Measurements from ENCODE around the gene TAMALIN.

Gene TAMALIN

DNA sequence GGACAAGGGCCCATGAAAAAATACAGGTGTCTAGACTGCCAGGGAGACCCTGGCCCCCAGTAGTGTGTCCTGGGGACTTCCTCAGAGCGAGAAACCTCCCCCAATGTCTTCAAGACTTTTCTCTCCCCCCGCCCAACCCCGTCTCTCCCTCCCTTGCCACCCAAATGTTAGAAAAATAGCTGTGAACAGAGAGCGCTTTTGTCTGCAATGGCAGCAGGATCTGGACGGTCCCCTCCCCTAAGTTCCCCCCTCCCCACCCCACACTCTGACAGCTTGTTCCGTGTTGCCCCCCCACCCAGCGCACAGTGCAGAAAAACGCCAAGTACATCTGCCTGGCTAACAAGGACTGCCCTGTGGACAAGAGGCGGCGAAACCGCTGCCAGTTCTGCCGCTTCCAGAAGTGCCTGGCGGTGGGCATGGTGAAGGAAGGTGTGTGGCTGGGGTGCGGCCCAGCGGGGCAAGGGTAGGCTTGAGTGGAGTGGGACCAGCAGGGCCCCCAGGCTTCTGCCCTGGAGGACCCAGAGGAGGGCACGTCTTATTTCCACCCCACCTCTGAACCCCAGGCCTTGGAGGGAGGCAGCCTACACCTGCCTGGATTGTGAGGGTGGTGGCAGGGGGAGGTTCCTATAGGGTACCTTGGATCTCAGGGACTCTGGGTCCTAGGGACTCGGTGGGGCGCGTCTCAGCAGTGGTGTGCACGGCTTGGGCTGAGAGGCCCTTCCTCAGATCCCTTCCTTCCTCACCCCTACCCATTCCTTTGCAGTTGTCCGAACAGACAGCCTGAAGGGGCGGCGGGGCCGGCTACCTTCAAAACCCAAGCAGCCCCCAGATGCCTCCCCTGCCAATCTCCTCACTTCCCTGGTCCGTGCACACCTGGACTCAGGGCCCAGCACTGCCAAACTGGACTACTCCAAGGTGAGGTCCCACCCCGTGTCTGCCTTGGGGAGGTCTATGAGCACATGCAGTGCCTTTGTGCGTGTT lies 49.3 kb downstream of the TAMALIN start:
- no peak for DNase-seq

DNA sequence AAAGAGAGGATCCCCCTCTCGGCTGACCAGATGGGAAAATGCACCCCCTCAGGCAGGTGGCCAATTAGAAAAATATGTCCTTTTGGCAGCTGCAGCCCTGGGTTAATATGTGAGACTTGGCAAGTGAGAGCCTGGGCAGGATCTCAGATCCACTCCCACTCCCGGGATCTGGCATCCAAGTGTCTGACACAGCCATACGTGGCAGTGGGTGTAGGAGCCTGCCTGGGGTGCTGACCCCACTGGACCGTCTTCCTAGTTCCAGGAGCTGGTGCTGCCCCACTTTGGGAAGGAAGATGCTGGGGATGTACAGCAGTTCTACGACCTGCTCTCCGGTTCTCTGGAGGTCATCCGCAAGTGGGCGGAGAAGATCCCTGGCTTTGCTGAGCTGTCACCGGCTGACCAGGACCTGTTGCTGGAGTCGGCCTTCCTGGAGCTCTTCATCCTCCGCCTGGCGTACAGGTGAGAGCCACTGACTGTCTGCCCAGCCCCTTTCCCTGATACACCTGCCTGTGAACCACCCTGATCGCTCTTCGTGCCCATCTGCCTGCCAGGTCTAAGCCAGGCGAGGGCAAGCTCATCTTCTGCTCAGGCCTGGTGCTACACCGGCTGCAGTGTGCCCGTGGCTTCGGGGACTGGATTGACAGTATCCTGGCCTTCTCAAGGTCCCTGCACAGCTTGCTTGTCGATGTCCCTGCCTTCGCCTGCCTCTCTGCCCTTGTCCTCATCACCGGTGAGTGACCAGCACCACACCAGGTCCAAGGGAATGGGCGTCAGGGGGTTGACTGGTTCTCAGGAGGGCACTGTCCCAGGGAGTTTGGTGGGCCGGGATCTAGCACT lies 50.3 kb downstream of the TAMALIN start:
- no peak for DNase-seq

DNA sequence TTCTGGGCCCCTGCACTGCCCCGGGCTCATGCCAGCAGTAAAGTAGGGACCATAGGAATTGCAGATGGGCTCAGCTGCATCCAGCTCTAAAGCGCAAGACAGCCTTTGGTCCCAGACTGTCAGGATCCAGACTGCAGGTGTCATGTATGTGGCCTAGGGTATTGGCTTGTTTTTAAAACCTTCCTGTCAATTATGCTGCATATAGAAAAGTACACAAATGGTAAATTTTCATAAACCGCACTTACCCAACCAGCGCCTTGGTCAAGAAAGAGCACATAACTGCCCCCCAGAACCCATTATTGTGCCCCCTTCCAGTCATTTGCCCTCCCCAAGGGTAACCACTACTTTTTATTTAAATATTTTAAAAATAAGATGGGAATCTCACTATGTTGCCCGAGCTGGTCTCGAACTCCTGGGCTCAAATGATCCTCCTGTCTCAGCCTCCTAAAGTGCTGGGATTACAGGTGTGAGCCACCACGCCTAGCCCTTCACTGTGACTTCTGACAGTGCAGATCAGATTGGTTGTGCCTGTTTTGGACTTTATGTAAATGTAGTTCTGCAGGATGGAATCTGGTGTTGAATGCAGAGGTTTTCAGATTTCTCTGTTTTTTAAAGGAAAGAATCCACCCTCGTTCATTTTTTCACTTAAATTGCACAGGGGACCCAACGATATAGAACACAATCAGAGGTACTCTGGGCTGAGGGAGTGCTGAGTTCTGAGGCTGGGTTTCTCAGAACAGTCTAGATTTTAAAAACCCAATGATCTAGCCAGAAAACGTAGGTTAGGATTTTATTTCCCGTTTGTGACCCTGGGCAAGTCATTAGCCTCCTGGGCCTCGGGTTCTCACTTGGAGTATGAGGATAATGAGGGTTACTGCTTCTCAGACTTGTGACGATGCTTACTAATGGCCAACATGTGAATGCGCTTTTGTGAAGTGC lies 51.2 kb downstream of the TAMALIN start:
- DNase-seq, result no peak

DNA sequence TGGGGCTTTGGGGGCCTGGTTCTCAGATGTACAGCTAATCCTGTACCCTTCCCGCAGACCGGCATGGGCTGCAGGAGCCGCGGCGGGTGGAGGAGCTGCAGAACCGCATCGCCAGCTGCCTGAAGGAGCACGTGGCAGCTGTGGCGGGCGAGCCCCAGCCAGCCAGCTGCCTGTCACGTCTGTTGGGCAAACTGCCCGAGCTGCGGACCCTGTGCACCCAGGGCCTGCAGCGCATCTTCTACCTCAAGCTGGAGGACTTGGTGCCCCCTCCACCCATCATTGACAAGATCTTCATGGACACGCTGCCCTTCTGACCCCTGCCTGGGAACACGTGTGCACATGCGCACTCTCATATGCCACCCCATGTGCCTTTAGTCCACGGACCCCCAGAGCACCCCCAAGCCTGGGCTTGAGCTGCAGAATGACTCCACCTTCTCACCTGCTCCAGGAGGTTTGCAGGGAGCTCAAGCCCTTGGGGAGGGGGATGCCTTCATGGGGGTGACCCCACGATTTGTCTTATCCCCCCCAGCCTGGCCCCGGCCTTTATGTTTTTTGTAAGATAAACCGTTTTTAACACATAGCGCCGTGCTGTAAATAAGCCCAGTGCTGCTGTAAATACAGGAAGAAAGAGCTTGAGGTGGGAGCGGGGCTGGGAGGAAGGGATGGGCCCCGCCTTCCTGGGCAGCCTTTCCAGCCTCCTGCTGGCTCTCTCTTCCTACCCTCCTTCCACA lies 52.0 kb downstream of the TAMALIN start:
- DNase-seq, result peak; percentile 28

DNA sequence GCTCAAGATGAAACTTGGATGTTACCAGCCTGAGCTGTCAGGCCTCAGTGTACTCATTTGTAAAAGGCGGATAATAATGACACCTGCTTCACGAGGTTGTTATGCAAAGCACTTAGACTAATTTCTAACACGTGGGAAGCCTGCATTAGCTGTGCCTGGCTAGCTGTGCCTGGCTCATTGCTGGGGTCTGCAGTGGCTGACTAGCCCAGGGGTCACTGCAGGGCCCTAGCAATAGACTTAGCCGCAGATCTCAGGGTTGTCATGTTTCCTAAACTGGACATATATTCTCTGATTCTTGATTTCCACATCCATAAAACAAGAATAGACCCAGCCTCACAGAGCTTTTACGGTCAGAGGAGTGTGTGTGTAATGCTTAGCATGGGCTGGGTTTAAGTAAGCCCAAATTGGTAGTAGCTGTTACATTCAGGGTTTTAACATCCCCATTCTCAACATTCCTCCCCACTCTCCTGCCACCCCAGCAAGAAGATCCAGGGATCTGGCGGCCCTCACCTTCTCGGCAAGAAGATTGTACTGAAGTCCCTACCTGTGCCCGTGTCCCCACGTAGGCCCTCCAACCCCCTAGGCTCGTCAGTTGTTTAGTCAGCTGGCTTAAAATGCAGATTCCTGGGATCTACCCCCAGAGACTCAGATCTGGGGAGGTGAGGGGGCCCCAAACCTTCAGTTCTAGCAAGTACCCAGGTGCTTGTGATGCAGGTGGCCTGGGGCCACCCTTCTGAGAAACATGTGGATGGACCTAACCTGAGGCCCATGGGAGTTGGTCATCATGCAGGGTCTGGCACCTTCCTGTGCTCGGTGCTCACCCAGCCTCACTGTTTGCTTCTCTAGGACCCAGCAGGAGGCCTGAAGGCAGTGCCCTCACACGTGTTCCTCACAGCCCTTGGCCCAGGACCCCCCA lies 53.1 kb downstream of the TAMALIN start:
- no peak for DNase-seq

DNA sequence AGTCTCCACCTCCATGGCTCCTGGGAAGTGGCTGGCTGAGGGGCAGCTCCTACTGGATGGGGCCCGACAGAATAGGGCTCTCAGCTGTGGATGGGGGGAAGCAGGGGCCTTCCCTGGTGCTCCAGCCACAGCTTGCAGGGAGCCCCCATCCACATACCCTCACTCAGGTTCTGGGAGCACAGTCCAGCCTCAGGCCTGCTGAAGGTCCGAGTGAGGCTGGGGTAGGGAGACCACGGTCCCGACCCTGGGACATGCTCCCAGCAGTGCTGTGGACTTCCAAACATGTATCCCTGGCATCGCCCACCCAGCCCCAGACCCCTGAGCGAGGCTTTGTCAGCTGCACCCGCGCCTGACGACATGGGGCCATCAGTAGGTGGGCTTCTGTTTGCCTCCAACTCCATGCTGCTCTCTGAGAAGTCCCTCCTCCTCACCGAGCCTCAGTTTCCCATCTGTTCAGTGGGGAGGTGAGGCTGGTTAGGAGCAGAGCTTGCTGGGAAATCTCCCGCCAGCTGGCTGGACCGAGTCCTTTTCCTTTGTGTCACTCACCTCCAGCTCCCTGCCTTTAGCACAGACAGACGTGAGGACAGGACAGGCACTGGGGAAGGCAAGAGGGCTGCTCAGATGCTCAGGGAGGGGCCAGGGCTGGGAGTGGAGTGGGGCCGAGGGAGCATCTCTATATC lies 53.9 kb downstream of the TAMALIN start:
- no peak for DNase-seq

DNA sequence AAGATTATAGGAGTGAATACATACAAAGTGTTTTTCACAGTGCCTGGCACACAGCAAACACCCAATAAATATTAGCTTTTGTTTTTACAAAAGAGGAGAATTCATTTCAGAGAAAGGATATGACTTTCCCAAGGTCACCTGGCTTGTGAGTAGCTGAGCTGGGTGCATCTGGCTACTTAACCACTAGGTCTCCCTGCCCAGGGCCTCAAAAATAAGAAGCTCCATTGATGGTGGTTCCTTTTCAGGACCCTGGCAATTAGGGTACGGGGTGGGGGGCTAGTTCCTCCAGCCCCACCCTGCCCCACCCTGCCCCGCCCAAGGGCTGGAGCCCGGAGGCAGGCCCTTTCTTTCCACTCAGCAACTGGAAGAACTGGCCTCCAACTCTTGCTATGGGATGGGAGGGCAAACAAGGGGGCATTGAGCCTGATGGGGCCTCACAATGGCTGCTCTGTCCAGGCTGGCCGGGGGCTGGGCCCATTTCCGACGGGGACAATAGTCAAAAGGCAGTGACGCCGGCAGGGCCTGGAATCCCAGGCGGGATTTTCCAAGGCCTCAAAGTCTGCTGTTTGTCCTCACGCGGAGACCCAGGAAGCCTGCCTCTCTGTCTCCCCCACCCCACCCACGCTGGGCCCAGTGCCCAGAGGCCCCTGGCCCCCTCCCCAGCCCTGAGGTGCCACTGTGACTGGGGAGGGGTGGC lies 54.9 kb downstream of the TAMALIN start:
- DNase-seq, result no peak

DNA sequence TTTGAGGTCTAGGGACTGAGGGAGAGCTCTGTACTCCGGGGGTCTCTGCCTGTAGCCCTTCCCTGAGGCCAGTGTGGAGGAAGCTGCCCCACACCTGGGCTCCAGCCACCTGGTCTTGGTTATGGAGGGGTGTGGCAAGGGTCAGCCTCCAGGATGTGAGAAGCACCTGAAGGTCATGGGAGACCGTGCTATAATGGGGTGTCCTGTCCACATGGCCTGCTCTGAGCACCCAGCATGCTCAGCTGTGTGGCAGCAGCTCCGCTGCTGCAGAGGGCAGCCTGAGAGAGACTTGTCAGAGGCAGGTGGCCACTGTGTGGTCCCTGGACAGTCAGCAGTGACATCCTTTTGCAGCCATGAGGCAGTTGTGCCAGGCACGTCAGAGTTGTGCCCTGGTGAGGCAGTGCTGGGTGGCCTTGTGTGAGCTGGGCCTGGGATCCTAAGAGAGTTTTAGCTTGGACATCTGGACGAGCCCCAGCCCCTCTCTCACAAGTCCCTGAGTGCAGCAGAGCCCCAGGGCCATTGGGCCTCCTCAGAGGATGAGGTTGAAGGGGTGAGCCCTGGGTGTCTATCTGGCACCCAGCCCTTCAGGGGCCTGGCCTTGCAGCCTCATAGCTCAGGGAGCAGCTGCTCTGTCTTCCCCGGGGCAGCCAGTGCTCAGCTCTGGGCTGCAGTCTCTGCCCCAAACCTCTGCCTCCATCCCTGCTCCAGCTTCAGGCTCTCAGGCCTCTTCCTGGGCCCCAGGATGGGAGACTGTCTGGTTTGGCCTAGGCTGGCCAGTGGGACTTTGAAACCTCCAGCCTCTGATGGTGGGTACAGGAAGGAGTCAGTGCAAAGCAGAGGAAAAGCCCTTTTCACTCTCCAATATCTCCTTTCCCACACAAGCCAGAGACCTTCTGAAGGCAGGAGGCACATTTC lies 55.7 kb downstream of the TAMALIN start:
- no peak for DNase-seq

DNA sequence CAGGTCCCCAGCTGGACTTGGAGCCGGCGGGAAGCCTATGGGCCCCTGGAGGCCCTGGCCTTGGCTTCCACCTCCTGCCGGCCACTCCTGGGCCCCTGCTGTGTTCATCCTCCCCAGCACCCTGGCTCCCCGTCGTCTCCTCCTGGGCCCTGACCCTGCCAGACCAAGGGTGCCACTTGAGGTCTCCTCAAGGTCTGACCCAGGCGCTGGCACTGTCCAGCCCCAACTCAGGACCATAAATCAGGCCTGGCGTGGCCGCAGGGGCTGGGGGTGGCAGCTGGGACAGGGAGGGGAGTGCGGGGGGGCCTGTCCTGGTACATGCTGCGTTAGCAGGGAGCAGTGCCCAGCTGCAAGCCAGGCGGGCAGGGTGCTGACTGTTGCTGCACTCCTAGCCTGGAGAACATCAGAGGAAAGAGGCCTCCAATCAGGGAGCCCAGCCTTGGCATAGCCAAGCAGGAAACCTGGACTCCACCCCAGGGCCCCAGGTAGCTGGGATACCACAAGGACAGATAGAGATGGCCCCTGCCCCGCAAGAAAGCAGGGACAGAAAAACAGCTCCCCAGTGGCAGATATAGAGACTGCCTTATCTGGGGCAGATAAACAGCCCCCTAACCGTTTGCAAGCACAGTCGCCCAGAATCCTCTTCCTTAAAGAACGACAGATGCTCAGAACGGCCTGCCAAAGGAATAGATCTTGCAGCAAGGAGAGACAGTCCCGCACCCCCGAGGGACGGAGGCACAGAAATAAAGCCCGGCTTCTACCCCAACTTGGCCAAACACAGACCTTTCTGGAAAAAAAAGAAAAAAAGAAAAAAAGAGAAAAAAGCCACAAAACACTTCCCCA lies 56.6 kb downstream of the TAMALIN start:
- DNase-seq, result no peak

DNA sequence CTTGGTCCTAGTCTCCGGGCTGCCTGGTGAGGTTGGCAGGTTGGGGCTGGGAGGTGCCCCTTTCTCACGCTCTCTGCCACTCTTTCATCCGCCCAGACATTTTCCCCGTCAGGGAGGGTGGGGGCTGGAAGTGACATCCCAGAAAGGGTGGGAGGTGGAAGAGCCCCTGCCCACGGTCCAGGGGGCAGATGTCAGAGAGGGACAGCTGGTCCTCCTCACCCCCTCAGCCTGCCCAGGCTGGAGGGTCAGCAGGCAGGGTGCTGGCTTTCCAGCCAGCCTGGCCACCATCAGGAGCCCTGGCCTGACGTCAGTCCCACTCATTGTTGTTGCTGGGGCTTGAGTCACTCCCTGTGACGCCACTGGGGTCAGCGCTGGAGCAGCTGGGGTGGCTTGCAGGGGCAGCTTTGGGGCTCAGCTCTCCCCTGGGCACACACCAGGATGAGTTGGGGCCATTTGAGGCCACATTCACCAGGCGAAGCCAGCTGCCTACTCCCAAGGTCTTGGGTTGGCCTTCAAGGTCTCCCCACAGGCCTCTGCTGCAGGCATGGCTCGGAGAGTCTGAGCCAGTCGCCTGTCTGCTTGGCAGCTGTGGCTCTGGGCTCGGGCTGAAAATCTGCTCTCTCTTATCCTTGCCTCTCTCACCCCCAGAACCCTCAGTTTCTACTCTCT lies 57.4 kb downstream of the TAMALIN start:
- DNase-seq, result no peak

All from NCI-H2029 treated with DMSO at 0.1 percent for 48 hours (cell line).